SK-N-SH (cell line): ENCODE data around the gene PRTFDC1. TPM values are rescaled to one million over a fixed set of nuclear protein-coding genes. Genes with fewer than 3 reads are reported as not detected.

ENCODE experiments used
- CTCF ChIA-PET: fragments of 300-600, 350-600 bp; formaldehyde crosslinking; extraction: SDS; loops from one replicate; lab custom pipeline; 2021; lab: Yijun Ruan, JAX
- POLR2A ChIA-PET: fragments of 350-600 bp; sonication (Branson Sonifier 250); formaldehyde crosslinking; extraction: SDS; loops from one replicate; lab custom pipeline; 2020; ENCODE audit warnings: antibody characterized with exemption, inconsistent platforms; lab: Yijun Ruan, JAX
- DNase-seq: peaks from one replicate; pipeline ENCODE4 v3.0.0; 2012
- H2AFZ ChIP-seq: fragments of 200-600 bp; sonication (generic); 2 replicates; pipeline ENCODE4 v1.8.1; 2016; ENCODE audit warnings: antibody characterized with exemption, mild to moderate bottlenecking, low read depth
- H3F3A ChIP-seq: fragments of 200-600 bp; sonication (generic); replicated peaks from 2 replicates; pipeline ENCODE3; 2016; ENCODE audit warnings: antibody characterized with exemption, mild to moderate bottlenecking; ENCODE audit not compliant: insufficient read depth
- H3K27ac ChIP-seq, 2 experiments: fragments of 200-500 bp in 1 of 2; fragments of 200-600 bp in 1 of 2; sonication (Bioruptor generic) in 1 of 2; sonication (generic), shearing (Covaris generic) in 1 of 2; 2 replicates each; pipeline versions ENCODE4 v1.5.1 to v1.6.1; 2014 to 2016; ENCODE audit warnings: low read depth in 2 of 2, inconsistent platforms in 1 of 2, low read length in 1 of 2, mild to moderate bottlenecking in 1 of 2, mixed read lengths in 1 of 2
- H3K27me3 ChIP-seq: fragments of 200-600 bp; sonication (generic), shearing (Covaris generic); 2 replicates; pipeline ENCODE4 v1.6.1; 2016; ENCODE audit warnings: mixed run types; ENCODE audit not compliant: insufficient read depth
- H3K36me3 ChIP-seq, 2 experiments: fragments of 200-500 bp in 1 of 2; fragments of 200-600 bp in 1 of 2; sonication (Bioruptor generic) in 1 of 2; sonication (generic) in 1 of 2; replicated peaks in 1 of 2; 2 replicates each; pipeline versions ENCODE3 to v1.5.1; 2014 to 2016; ENCODE audit warnings: low read length in 1 of 2, mild to moderate bottlenecking in 1 of 2; ENCODE audit not compliant: insufficient read depth in 2 of 2, control insufficient read depth in 1 of 2
- H3K4me1 ChIP-seq, 2 experiments: fragments of 200-500 bp in 1 of 2; fragments of 200-600 bp in 1 of 2; sonication (Bioruptor generic) in 1 of 2; sonication (generic), shearing (Covaris generic) in 1 of 2; 2 replicates each; pipeline versions ENCODE4 v1.5.1 to v1.6.1; 2014 to 2016; ENCODE audit warnings: low read depth in 1 of 2, low read length in 1 of 2, mixed run types in 1 of 2; ENCODE audit not compliant: insufficient read depth in 2 of 2, control insufficient read depth in 1 of 2
- H3K4me2 ChIP-seq: fragments of 200-600 bp; sonication (generic), shearing (Covaris generic); 2 replicates; pipeline ENCODE4 v1.6.1; 2017; ENCODE audit warnings: mixed run types
- H3K4me3 ChIP-seq, 2 experiments: fragments of 200-500 bp in 1 of 2; fragments of 200-600 bp in 1 of 2; sonication (Bioruptor generic) in 1 of 2; sonication (generic), shearing (Covaris generic) in 1 of 2; 2 replicates each; pipeline versions ENCODE4 v1.5.1 to v1.8.1; 2014 to 2016; ENCODE audit warnings: low read depth in 2 of 2, inconsistent platforms in 1 of 2, low read length in 1 of 2, mild to moderate bottlenecking in 1 of 2, mixed read lengths in 1 of 2, moderate library complexity in 1 of 2
- H3K79me2 ChIP-seq: fragments of 200-600 bp; sonication (generic); 2 replicates; pipeline ENCODE4 v1.8.1; 2017; ENCODE audit warnings: mild to moderate bottlenecking; ENCODE audit not compliant: insufficient read depth
- H3K9ac ChIP-seq: fragments of 200-600 bp; sonication (generic); 2 replicates; pipeline ENCODE4 v1.6.1; 2017; ENCODE audit warnings: mixed run types
- H3K9me2 ChIP-seq: fragments of 200-600 bp; sonication (generic); 2 replicates; pipeline ENCODE4 v1.6.1; 2017; ENCODE audit warnings: mixed run types
- H3K9me3 ChIP-seq: fragments of 200-600 bp; sonication (generic); 2 replicates; pipeline ENCODE4 v1.6.1; 2017; ENCODE audit warnings: mixed run types, mild to moderate bottlenecking, moderate library complexity
- H4K20me1 ChIP-seq: fragments of 200-600 bp; sonication (generic); 2 replicates; pipeline ENCODE4 v1.6.1; 2017; ENCODE audit warnings: mild to moderate bottlenecking, mixed run types; ENCODE audit not compliant: insufficient read depth
- CHD2 ChIP-seq: fragments of 150-350 bp; IDR thresholded peaks from 2 replicates; pipeline ENCODE4 v1.6.1; 2018; ENCODE audit warnings: low read length; ENCODE audit not compliant: partially characterized antibody
- EP300 ChIP-seq, 2 experiments: IDR thresholded peaks; 2 replicates each; pipeline versions ENCODE4 v1.4.0 to v1.6.1; 2012; ENCODE audit warnings: borderline replicate concordance in 1 of 2, low read depth in 1 of 2, low read length in 1 of 2
- EZH2phosphoT487 ChIP-seq: fragments of 200-600 bp; sonication (generic); IDR thresholded peaks from 2 replicates; pipeline ENCODE4 v1.6.1; 2017; ENCODE audit warnings: low read depth, mixed run types, mild to moderate bottlenecking, antibody characterized with exemption, moderate library complexity, borderline replicate concordance
- FOXJ3 ChIP-seq: sonication (generic); formaldehyde crosslinking; IDR thresholded peaks from 2 replicates; pipeline ENCODE4 v1.5.1; 2020; ENCODE audit warnings: mild to moderate bottlenecking, missing genetic modification reagents
- GABPA ChIP-seq: IDR thresholded peaks from 2 replicates; pipeline ENCODE4 v1.4.0; 2012; ENCODE audit warnings: low read depth, mild to moderate bottlenecking
- GATA2 ChIP-seq: sonication (generic); formaldehyde crosslinking; IDR thresholded peaks from 2 replicates; pipeline ENCODE4 v1.5.0; 2020; ENCODE audit warnings: mild to moderate bottlenecking, missing genetic modification reagents
- MEF2A ChIP-seq: IDR thresholded peaks from 2 replicates; pipeline ENCODE4 v1.4.0; 2012; ENCODE audit warnings: low read depth, borderline replicate concordance
- MXI1 ChIP-seq: IDR thresholded peaks from 2 replicates; pipeline ENCODE4 v1.6.1; 2012; ENCODE audit warnings: mild to moderate bottlenecking, low read depth, low read length, improper control_type of control experiment
- NFIC ChIP-seq: IDR thresholded peaks from 2 replicates; pipeline ENCODE4 v1.4.0; 2012; ENCODE audit warnings: borderline replicate concordance
- NRF1 ChIP-seq: IDR thresholded peaks from 2 replicates; pipeline ENCODE4 v1.6.1; 2012; ENCODE audit warnings: low read depth, mild to moderate bottlenecking, low read length
- RCOR1 ChIP-seq: fragments of 150-350 bp; IDR thresholded peaks from 2 replicates; pipeline ENCODE4 v1.6.1; 2017; ENCODE audit warnings: antibody characterized with exemption, low read length
- SIN3A ChIP-seq: IDR thresholded peaks from 2 replicates; pipeline ENCODE4 v1.6.1; 2012; ENCODE audit warnings: low read depth, mild to moderate bottlenecking, low read length, moderate library complexity, borderline replicate concordance
- SMC3 ChIP-seq: IDR thresholded peaks from 2 replicates; pipeline ENCODE4 v1.6.1; 2012; ENCODE audit warnings: low read depth, low read length, improper control_type of control experiment
- TAF1 ChIP-seq: IDR thresholded peaks from 2 replicates; pipeline ENCODE4 v1.6.1; 2012; ENCODE audit warnings: low read depth, mild to moderate bottlenecking, low read length, moderate library complexity, borderline replicate concordance
- TEAD4 ChIP-seq: IDR thresholded peaks from 2 replicates; pipeline ENCODE4 v1.4.0; 2012; ENCODE audit warnings: mild to moderate bottlenecking, borderline replicate concordance; ENCODE audit not compliant: insufficient read depth
- YY1 ChIP-seq: IDR thresholded peaks from 2 replicates; pipeline ENCODE4 v1.4.0; 2012; ENCODE audit warnings: low read depth, mild to moderate bottlenecking
- WGBS: methylation state at CpG from one replicate; pipeline ENCODE4 v1.1.6; 2017; ENCODE audit warnings: low lambda C conversion rate; 5-methylcytosine and 5-hydroxymethylcytosine counted together
- polyA plus RNA-seq, 3 experiments: library from polyadenylated mRNA; depleted of rRNA; stranded (reverse); fragments of >200 nt; gene quantifications; 2 replicates each; pipeline ENCODE4 v1.2.3, GENCODE V29; 2012
- TF ChIP-seq, protein P1 (sequence below): IDR thresholded peaks from 2 replicates; pipeline ENCODE4 v1.4.0; 2012; ENCODE audit warnings: low read depth, borderline replicate concordance
- TF ChIP-seq, protein P2 (sequence below): fragments of 150-350 bp; IDR thresholded peaks from 2 replicates; pipeline ENCODE4 v1.6.1; 2017; ENCODE audit warnings: antibody characterized with exemption, low read length, low read depth, borderline replicate concordance
- TF ChIP-seq, protein P3 (sequence below): IDR thresholded peaks from 2 replicates; pipeline ENCODE4 v1.4.0; 2012; ENCODE audit warnings: low read depth, borderline replicate concordance

PRTFDC1 gene
- polyA plus RNA-seq, 1 of the 3 experiments (the other 2 are of a cell fraction) = 6.6 TPM

DNA sequence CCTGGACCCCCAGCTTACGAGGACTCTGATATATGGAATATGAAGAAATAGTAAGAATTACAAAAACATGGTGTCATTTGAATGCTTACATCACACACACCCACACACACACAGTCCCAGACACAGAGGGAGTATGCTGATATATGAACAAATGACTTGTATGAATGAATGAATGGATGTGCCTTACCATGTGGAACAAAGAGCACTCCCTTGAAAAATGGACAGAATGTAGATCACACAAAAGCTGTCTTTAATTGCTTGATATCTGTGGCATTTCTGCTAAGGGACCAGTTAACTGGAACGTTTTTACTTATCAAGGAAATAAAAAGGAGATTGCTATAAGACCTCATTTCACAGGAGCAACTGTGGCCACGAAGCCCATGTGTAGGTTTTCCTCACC, 46.0 kb downstream of the PRTFDC1 start:
- no peak for DNase-seq
- H3K4me2 ChIP-seq = no peak overlapping the region
- H4K20me1 ChIP-seq = no peaks in the 10 kb centered on the region
- peaks cover 15% of the 10 kb centered on the region for H3F3A ChIP-seq
- 79% methylated on average over 3 of the region's 3 CpGs for WGBS
- H3K9me2 ChIP-seq = no peaks in the 10 kb centered on the region
- H2AFZ ChIP-seq = no peak overlapping the region
- TF ChIP-seq EP300 (IDR thresholded peaks at IDR 0.05; ENCODE audit: borderline replicate concordance in 1 of 2, low read depth in 1 of 2, low read length in 1 of 2) (no peak), RCOR1 (no peak), EZH2phosphoT487 (no peak)
- TF ChIP-seq, protein P1, sequence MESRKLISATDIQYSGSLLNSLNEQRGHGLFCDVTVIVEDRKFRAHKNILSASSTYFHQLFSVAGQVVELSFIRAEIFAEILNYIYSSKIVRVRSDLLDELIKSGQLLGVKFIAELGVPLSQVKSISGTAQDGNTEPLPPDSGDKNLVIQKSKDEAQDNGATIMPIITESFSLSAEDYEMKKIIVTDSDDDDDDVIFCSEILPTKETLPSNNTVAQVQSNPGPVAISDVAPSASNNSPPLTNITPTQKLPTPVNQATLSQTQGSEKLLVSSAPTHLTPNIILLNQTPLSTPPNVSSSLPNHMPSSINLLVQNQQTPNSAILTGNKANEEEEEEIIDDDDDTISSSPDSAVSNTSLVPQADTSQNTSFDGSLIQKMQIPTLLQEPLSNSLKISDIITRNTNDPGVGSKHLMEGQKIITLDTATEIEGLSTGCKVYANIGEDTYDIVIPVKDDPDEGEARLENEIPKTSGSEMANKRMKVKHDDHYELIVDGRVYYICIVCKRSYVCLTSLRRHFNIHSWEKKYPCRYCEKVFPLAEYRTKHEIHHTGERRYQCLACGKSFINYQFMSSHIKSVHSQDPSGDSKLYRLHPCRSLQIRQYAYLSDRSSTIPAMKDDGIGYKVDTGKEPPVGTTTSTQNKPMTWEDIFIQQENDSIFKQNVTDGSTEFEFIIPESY = no peak
- H3K27me3 ChIP-seq = no peaks in the 10 kb centered on the region
- ChIA-PET POLR2A (no interaction called here), CTCF (no interaction called here)
- no peak overlapping the region for H3K9ac ChIP-seq
- peaks cover 3 to 11% of the 10 kb centered on the region in 2 experiments; a peak in 2 of 4 replicates for H3K4me1 ChIP-seq
- H3K9me3 ChIP-seq = no peaks in the 10 kb centered on the region
- H3K27ac ChIP-seq = no peak overlapping the region
- H3K4me3 ChIP-seq = no peak overlapping the region
- H3K36me3 ChIP-seq = no peaks in the 10 kb centered on the region
- H3K79me2 ChIP-seq = no peaks in the 10 kb centered on the region

DNA sequence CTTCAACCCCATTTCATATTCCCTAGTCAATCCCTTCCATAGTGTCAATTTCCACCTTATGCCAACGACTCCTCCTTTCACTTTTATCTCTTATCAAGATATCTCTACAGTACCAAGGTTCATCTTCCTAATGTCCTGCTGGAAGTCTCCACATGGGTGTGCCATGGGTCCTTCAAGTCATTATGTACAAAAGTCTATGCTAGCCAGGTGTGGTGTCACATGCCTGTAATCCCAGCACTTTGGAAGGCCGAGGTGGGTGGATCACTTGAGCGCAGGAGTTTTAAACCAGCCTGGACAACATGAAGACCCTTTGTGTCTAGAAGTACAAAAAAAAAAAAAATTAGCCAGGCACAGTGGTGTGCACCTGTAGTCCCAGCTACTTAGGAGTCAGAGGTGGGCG, 47.6 kb downstream of the PRTFDC1 start:
- Histone ChIP-seq H3K4me3 (no peak overlapping the region), H3K9ac (no peak overlapping the region), H3K9me3 (no peaks in the 10 kb centered on the region), H4K20me1 (no peaks in the 10 kb centered on the region), H2AFZ (no peak overlapping the region), H3F3A (peaks cover 20% of the 10 kb centered on the region), H3K4me1 (peaks cover 3 to 21% of the 10 kb centered on the region in 2 experiments; a peak in 2 of 4 replicates), H3K27me3 (no peaks in the 10 kb centered on the region), H3K79me2 (no peaks in the 10 kb centered on the region), H3K36me3 (no peaks in the 10 kb centered on the region), H3K27ac (no peak overlapping the region), H3K9me2 (no peaks in the 10 kb centered on the region), H3K4me2 (no peak overlapping the region)
- TF ChIP-seq GATA2 (CRISPR knock-in tag) (no peak), FOXJ3 (CRISPR knock-in tag) (no peak), SMC3 (no peak), EZH2phosphoT487 (no peak)
- TF ChIP-seq, protein P2, sequence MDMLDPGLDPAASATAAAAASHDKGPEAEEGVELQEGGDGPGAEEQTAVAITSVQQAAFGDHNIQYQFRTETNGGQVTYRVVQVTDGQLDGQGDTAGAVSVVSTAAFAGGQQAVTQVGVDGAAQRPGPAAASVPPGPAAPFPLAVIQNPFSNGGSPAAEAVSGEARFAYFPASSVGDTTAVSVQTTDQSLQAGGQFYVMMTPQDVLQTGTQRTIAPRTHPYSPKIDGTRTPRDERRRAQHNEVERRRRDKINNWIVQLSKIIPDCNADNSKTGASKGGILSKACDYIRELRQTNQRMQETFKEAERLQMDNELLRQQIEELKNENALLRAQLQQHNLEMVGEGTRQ = no peak
- WGBS = 97% methylated on average over 4 of the region's 4 CpGs
- POLR2A ChIA-PET = no interaction called here
- CTCF ChIA-PET = no interaction called here
- DNase-seq = no peak

DNA sequence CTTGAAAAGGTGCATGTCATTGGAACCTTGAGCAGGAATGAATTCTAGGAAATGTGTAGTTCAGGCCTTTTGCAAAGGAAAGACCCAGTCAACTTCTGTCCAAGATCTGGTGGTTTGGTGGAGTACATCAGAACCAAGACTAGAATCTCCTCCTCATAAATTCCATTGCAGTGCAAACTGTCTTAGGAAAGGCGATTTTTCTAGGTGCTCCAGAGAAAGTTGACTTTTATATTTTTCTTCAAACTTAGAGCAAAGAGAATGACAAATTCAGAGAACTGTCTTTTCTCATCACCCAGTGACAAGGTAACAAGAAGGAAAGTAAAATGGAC, 50.0 kb downstream of the PRTFDC1 start:
- Histone ChIP-seq H3K36me3 (no peaks in the 10 kb centered on the region), H4K20me1 (no peaks in the 10 kb centered on the region), H3K4me3 (no peak overlapping the region), H2AFZ (no peak overlapping the region), H3K9me3 (no peaks in the 10 kb centered on the region), H3K27ac (peak overlapping the region; percentile 45 to 74; a peak in 3 of 4 replicates), H3K4me2 (peak overlapping the region; percentile 79; the same call in 1 of the 2 replicates), H3F3A (peaks cover 22% of the 10 kb centered on the region), H3K9me2 (no peaks in the 10 kb centered on the region), H3K9ac (no peak overlapping the region), H3K27me3 (no peaks in the 10 kb centered on the region), H3K4me1 (peaks cover 3 to 21% of the 10 kb centered on the region in 2 experiments; a peak in 2 of 4 replicates), H3K79me2 (no peaks in the 10 kb centered on the region)
- ChIA-PET POLR2A (no interaction called here), CTCF (no interaction called here)
- no peak for DNase-seq
- 72% methylated on average over 1 of the region's 1 CpG for WGBS
- no peak for TF ChIP-seq SMC3
- TF ChIP-seq TAF1 = no peak
- no peak for TF ChIP-seq CHD2
- no peak for TF ChIP-seq NRF1
- TF ChIP-seq TEAD4 = no peak
- TF ChIP-seq NFIC = no peak
- TF ChIP-seq, protein P3, sequence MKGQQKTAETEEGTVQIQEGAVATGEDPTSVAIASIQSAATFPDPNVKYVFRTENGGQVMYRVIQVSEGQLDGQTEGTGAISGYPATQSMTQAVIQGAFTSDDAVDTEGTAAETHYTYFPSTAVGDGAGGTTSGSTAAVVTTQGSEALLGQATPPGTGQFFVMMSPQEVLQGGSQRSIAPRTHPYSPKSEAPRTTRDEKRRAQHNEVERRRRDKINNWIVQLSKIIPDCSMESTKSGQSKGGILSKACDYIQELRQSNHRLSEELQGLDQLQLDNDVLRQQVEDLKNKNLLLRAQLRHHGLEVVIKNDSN = no peak
- TF ChIP-seq MEF2A = no peak
- TF ChIP-seq MXI1 = no peak
- TF ChIP-seq, protein P2 = no peak
- no peak for TF ChIP-seq YY1
- TF ChIP-seq GABPA = no peak
- no peak for TF ChIP-seq SIN3A
